Measurements from ENCODE around the gene NPIPA8.
"Not testable (repeated sequence)": the region's sequence is repeated elsewhere in the genome, so short reads cannot be mapped to it uniquely, and the experiment has no call there.

Gene NPIPA8

GRCh38 chr16:18336636-18337035 is at the start of gene NPIPA8:
NPIPA8 (minus strand) TSS chr16:18336736; CDS start chr16:18332662, 4,074 bp downstream.
- DNase-seq: not testable (repeated sequence)

- not testable (repeated sequence) for DNase-seq
Measured at GRCh38 chr16:18385285-18385684, 48.7 kb upstream of the NPIPA8 start.

GRCh38 chr16:18384869-18385268 is 48.3 kb upstream of the NPIPA8 start:
- DNase-seq: not testable (repeated sequence)

- not testable (repeated sequence) for DNase-seq
Measured at GRCh38 chr16:18384098-18384636, 47.6 kb upstream of the NPIPA8 start.

- not testable (repeated sequence) for DNase-seq
Measured at GRCh38 chr16:18382696-18383095, 46.2 kb upstream of the NPIPA8 start.

- DNase-seq: not testable (repeated sequence)
Measured at GRCh38 chr16:18347742-18348141, 11.2 kb upstream of the NPIPA8 start.

- DNase-seq: not testable (repeated sequence)
Measured at GRCh38 chr16:18346993-18347392, 10.5 kb upstream of the NPIPA8 start.

- DNase-seq: not testable (repeated sequence)
Measured at GRCh38 chr16:18344634-18345033, 8.1 kb upstream of the NPIPA8 start.

- DNase-seq: not testable (repeated sequence)
Measured at GRCh38 chr16:18341986-18342385, 5.5 kb upstream of the NPIPA8 start.

- not testable (repeated sequence) for DNase-seq
Measured at GRCh38 chr16:18341417-18341960, 5.0 kb upstream of the NPIPA8 start.

- DNase-seq: not testable (repeated sequence)
Measured at GRCh38 chr16:18339210-18339609, 2.7 kb upstream of the NPIPA8 start.

- DNase-seq: not testable (repeated sequence)
Measured at GRCh38 chr16:18311811-18312210, 24.7 kb downstream of the NPIPA8 start.

- not testable (repeated sequence) for DNase-seq
Measured at GRCh38 chr16:18309159-18309558, 27.4 kb downstream of the NPIPA8 start.

GRCh38 chr16:18307241-18307640 is 29.3 kb downstream of the NPIPA8 start:
- DNase-seq: not testable (repeated sequence)

- not testable (repeated sequence) for DNase-seq
Measured at GRCh38 chr16:18306066-18306465, 30.5 kb downstream of the NPIPA8 start.

GRCh38 chr16:18303059-18303706 is 33.4 kb downstream of the NPIPA8 start:
- not testable (repeated sequence) for DNase-seq

GRCh38 chr16:18297714-18298113 is 38.8 kb downstream of the NPIPA8 start:
- DNase-seq: not testable (repeated sequence)

GRCh38 chr16:18296931-18297330 is 39.6 kb downstream of the NPIPA8 start:
- DNase-seq: not testable (repeated sequence)

GRCh38 chr16:18294371-18294770 is 42.2 kb downstream of the NPIPA8 start:
- not testable (repeated sequence) for DNase-seq

GRCh38 chr16:18293337-18293956 is 43.1 kb downstream of the NPIPA8 start:
- DNase-seq: not testable (repeated sequence)

GRCh38 chr16:18290959-18291358 is 45.6 kb downstream of the NPIPA8 start:
- DNase-seq: not testable (repeated sequence)

- not testable (repeated sequence) for DNase-seq
Measured at GRCh38 chr16:18286342-18286741, 50.2 kb downstream of the NPIPA8 start.

- not testable (repeated sequence) for DNase-seq
Measured at GRCh38 chr16:18280319-18280718, 56.2 kb downstream of the NPIPA8 start.

- DNase-seq: not testable (repeated sequence)
Measured at GRCh38 chr16:18276756-18277155, 59.8 kb downstream of the NPIPA8 start.

Data from NCI-H526 treated with DMSO at 0.1 percent for 48 hours (cell line).